Ishikawa (cell line): ENCODE results near the gene BANP.

Experiments
- CEBPB ChIP-seq: IDR thresholded peaks from 2 replicates; pipeline ENCODE4 v1.6.1; 2012
- EGR1 ChIP-seq: IDR thresholded peaks from 2 replicates; pipeline ENCODE4 v1.6.1; 2012
- RAD21 ChIP-seq: IDR thresholded peaks from 2 replicates; pipeline ENCODE4 v1.6.1; 2012; ENCODE audit warnings: low read depth
- REST ChIP-seq: IDR thresholded peaks from 2 replicates; pipeline ENCODE4 v1.6.1; 2012; ENCODE audit warnings: low read depth, mild to moderate bottlenecking
- YY1 ChIP-seq: IDR thresholded peaks from 2 replicates; pipeline ENCODE4 v1.6.1; 2012; ENCODE audit warnings: low read depth

GRCh38 chr16:87953308-87954215 lies 2.3 kb downstream of the BANP start:
- no peak for TF ChIP-seq YY1
- no peak for TF ChIP-seq EGR1
- TF ChIP-seq CEBPB, result no peak
- TF ChIP-seq REST, result no peak
- no peak for TF ChIP-seq RAD21
